Activated naive CD8-positive, alpha-beta T cell treated with anti-CD3 and anti-CD28 coated beads, Interleukin-2, amount 50 U/mL, for 16 hours (primary cell): ENCODE results near the gene PCDHGC4.

ENCODE experiments used
- DNase-seq: peaks from one replicate; pipeline ENCODE4 v3.0.0-alpha.2; 2020; ENCODE audit warnings: low read depth, low spot score

Gene PCDHGC4

DNA sequence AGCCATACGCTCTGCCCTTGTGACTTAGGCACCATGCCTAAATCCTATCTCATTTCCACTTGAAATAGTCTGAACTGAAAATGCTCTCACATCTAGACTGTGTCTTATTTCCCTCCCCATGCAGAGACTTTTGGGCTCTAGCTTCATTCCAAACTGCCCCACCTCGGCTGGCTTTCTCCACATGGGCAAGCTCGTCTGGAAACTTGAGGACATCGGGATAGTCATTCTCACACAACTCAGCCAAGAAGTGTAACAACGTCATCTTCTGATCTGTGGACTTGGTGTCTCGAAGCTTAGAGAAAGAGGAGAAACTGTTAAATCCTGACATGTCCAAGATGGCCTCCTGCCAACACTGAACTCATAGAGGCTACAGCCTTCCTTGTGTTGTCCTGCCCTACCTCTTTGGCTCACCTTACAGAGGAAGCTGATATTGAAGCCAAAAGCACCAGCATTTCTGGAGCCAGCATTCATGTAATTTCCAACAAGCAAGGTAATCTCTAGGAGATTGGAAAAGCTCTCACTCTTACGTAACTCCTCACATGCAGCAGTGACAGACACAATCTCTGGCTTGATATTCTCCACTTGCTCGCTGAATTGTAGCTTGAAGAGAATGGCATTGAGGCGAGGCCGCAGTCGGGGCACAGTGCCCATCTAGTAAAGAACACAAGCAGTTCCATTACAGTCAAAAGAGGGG is 43.6 kb downstream of the PCDHGC4 start:
- no peak for DNase-seq

DNA sequence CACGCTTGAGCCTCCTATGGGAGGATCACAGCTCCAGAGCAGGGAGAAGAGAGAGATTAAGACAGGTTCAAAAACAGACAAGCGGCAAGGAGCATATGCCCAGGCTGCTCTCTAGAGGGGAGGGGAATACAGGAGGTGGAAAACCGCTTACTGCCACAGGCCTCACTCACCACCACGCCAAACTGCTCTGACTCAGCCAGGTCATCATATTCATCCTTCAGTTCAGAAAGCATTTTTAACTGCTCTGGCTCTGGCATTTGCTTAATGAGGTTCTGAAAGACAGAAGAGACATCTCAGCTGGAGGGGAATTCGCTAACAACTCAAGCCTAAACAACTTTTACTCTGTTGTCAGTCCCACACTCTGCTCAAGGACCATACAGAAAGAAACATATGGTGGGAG is 44.2 kb downstream of the PCDHGC4 start:
- no peak for DNase-seq

DNA sequence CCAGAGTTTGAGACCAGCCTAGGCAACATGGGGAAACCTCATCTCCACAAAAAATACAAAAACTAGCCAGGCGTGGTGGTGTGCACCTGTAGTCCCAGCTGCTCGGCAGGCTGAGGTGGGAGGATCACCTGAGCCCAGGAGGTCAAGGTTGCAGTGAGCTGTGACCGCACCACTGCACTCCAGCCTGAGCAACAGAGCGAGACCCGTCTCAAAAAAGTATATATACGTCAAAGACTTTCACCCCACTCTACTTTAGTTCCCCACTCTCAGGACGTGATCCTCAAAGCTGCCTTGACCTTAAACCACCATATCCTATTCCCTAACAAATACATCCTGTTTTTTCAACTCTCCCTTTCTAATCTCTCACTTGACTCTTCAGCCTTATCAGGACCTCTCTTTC is 45.0 kb downstream of the PCDHGC4 start:
- DNase-seq, result no peak

DNA sequence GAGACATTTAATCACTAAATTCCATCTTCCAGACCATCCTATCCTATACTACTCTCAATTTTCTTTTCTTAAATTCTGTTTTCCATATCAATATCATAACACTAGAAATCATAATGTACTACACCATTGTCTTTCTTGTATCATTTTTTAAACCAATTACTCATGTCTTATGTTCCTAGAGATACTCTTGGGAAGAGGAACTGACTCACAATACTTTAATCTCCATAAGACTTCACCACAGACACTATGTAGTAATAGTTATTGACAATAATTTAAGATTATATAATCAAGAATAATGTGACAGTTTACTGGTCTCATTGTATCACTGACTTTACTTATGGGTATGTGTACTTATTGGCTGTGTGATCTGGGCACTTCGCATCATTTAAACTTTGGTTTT is 47.9 kb downstream of the PCDHGC4 start:
- no peak for DNase-seq

DNA sequence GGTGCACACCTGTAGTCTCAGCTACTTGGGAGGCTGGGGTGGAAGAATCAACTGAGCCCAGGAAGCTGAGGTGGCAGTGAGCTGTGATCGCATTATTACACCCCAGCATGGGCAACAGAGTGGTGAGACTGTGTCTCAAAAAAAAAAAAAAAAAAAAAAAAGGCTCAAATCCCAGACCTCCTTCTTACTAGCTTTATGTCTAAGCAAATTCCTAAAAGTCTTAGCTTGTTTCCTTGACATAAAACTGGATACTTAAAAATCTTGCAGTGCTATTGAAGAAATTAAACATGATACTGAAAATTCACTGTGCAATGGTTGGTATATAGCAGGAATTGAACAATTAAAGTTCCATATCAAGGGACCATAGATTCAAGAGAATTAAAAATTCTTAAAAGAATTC is 49.1 kb downstream of the PCDHGC4 start:
- no peak for DNase-seq

DNA sequence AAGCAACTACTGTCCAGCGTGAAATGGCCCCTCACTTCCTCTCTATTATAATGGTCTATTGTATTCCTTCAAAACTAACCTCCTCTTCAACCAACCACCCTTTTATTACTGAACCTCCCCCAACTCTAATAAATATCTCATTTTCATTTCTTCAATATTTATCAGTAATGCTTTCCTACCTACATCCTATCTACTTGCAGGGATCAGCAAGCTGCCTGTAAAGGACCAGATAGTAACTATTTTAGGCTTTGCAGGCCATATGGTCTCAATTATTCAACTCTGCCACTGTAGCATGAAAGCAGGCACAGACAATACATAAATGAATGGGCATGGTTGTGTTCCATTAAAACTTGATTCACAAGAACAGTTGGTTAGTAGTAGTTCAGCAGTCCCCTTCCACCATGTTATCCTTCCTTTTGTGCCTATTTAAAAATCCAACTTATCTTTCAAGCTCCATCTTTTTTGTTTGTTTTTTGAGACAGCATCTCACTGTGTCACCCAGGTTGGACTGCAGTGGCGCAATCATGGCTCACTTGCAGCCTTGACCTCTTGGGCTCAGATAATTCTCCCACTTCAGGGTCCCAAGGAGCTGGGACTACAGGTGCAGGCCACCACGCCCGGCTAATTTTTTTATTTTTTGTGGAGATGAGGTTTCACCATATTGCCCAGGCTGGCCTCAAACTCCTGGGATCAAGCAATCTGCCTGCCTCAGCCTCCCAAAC is 49.8 kb downstream of the PCDHGC4 start:
- DNase-seq, result no peak
